ENCODE data around the gene TPST2. TPM values are rescaled to one million over a fixed set of nuclear protein-coding genes. Genes with fewer than 3 reads are reported as not detected.

Gene TPST2
- total and polyA plus RNA-seq, 2 donors (not counting 3 experiments of a cell fraction or from before 2014, with no cell fraction given) = 49.4 to 121 TPM

- Histone ChIP-seq H3K4me1 (ENCODE audit: control insufficient read depth, extremely low read depth, insufficient read depth, low read length) (no peaks in the 10 kb centered on the region), H3K27ac (ENCODE audit: insufficient read depth, low read depth, low read length) (no peak overlapping the region), H3K79me2 (ENCODE audit: control insufficient read depth, insufficient read depth, low read length) (no peaks in the 10 kb centered on the region), H3K9me3 (replicated peaks; ENCODE audit: control insufficient read depth, insufficient read depth, low read length) (no peaks in the 10 kb centered on the region), H3K4me2 (ENCODE audit: insufficient read depth, low read length) (no peak overlapping the region), H3K9ac (replicated peaks; ENCODE audit: extremely low read depth, insufficient read depth, low read length) (no peak overlapping the region), H3K4me3 (replicated peaks in 1 of 3; ENCODE audit: insufficient read depth in 1 of 3, low read depth in 1 of 3, low read length in 3 of 3) (no peak overlapping the region), H4K20me1 (replicated peaks; ENCODE audit: control insufficient read depth, extremely low read depth, insufficient read depth, low read length) (no peaks in the 10 kb centered on the region), H3K36me3 (ENCODE audit: control insufficient read depth in 2 of 2, extremely low read depth in 1 of 2, insufficient read depth in 2 of 2, low read length in 2 of 2) (peaks cover 0 to 14% of the 10 kb centered on the region in 2 experiments), H3K9me1 (replicated peaks; ENCODE audit: control insufficient read depth, extremely low read depth, insufficient read depth, low read length) (no peaks in the 10 kb centered on the region), H3K27me3 (ENCODE audit: control insufficient read depth in 2 of 2, insufficient read depth in 2 of 2, low read length in 2 of 2) (no peaks in the 10 kb centered on the region), H2AFZ (ENCODE audit: low read depth, low read length) (no peak overlapping the region)
- intact Hi-C loops (cut with micrococcal nuclease) = no loop called here
- FAIRE-seq (no peak), DNase-seq (ENCODE audit: low read depth, low spot score) (no peak)
- no peak for TF ChIP-seq POLR2AphosphoS5 (IDR thresholded peaks at IDR 0.05; ENCODE audit: insufficient read depth, low read depth, low read length)
- TF ChIP-seq MAX (IDR thresholded peaks at IDR 0.05; ENCODE audit: insufficient read depth, insufficient read length) = no peak
- no peak for TF ChIP-seq FOS (IDR thresholded peaks at IDR 0.05; ENCODE audit: borderline replicate concordance, insufficient read depth, low read length)
- TF ChIP-seq JUN (IDR thresholded peaks at IDR 0.05; ENCODE audit: borderline replicate concordance, insufficient read depth, insufficient read length, low read depth) = no peak
- no peak for TF ChIP-seq EZH2 (IDR thresholded peaks at IDR 0.05; ENCODE audit: borderline replicate concordance, low read depth, low read length, severe bottlenecking)
- CTCF ChIA-PET = interaction anchor here (1.3 kb wide), 1 partner anchor 138 kb away, joined by 3 read pairs; no protein-coding TSS in a partner anchor
- dilution Hi-C loops (cut with MboI; ENCODE audit: extremely low pct_ligation_motif_present, low sequenced_read_pairs) = no loop called here
- no TSS peak for BruUV-seq (replicated peaks)
- POLR2A ChIA-PET = no interaction called here
These were observed 62.1 kb downstream of the TPST2 start for GRCh38 chr22:26527574-26528465.

- Histone ChIP-seq H4K20me1 (replicated peaks; ENCODE audit: control insufficient read depth, extremely low read depth, insufficient read depth, low read length) (no peaks in the 10 kb centered on the region), H3K9ac (replicated peaks; ENCODE audit: extremely low read depth, insufficient read depth, low read length) (no peak overlapping the region), H2AFZ (ENCODE audit: low read depth, low read length) (no peak overlapping the region), H3K4me3 (replicated peaks in 1 of 3; ENCODE audit: insufficient read depth in 1 of 3, low read depth in 1 of 3, low read length in 3 of 3) (no peak overlapping the region), H3K27ac (ENCODE audit: insufficient read depth, low read depth, low read length) (no peak overlapping the region), H3K79me2 (ENCODE audit: control insufficient read depth, insufficient read depth, low read length) (no peaks in the 10 kb centered on the region), H3K4me1 (ENCODE audit: control insufficient read depth, extremely low read depth, insufficient read depth, low read length) (no peaks in the 10 kb centered on the region), H3K9me1 (replicated peaks; ENCODE audit: control insufficient read depth, extremely low read depth, insufficient read depth, low read length) (no peaks in the 10 kb centered on the region), H3K9me3 (replicated peaks; ENCODE audit: control insufficient read depth, insufficient read depth, low read length) (no peaks in the 10 kb centered on the region), H3K36me3 (ENCODE audit: control insufficient read depth in 2 of 2, extremely low read depth in 1 of 2, insufficient read depth in 2 of 2, low read length in 2 of 2) (peaks cover 0 to 14% of the 10 kb centered on the region in 2 experiments), H3K4me2 (ENCODE audit: insufficient read depth, low read length) (no peak overlapping the region), H3K27me3 (ENCODE audit: control insufficient read depth in 2 of 2, insufficient read depth in 2 of 2, low read length in 2 of 2) (no peaks in the 10 kb centered on the region)
- dilution Hi-C loops (cut with MboI; ENCODE audit: extremely low pct_ligation_motif_present, low sequenced_read_pairs) = no loop called here
- BruUV-seq (replicated peaks) = no TSS peak
- DNase-seq (ENCODE audit: low read depth, low spot score) = no peak
- CTCF ChIA-PET = no interaction called here
- intact Hi-C loops (cut with micrococcal nuclease) = no loop called here
- POLR2A ChIA-PET = no interaction called here
- TF ChIP-seq FOS (IDR thresholded peaks at IDR 0.05; ENCODE audit: borderline replicate concordance, insufficient read depth, low read length) = no peak
- TF ChIP-seq POLR2AphosphoS5 (IDR thresholded peaks at IDR 0.05; ENCODE audit: insufficient read depth, low read depth, low read length) = no peak
- no peak for TF ChIP-seq EZH2 (IDR thresholded peaks at IDR 0.05; ENCODE audit: borderline replicate concordance, low read depth, low read length, severe bottlenecking)
- TF ChIP-seq POLR2A (IDR thresholded peaks at IDR 0.05; ENCODE audit: low read depth, low read length) = no peak
- no peak for TF ChIP-seq MYC (IDR thresholded peaks at IDR 0.05; ENCODE audit: low read depth, low read length)
- TF ChIP-seq JUN (IDR thresholded peaks at IDR 0.05; ENCODE audit: borderline replicate concordance, insufficient read depth, insufficient read length, low read depth) = no peak
- no peak for TF ChIP-seq MAX (IDR thresholded peaks at IDR 0.05; ENCODE audit: insufficient read depth, insufficient read length)
- no peak for TF ChIP-seq CTCF (IDR thresholded peaks at IDR 0.05; ENCODE audit: extremely low read depth in 1 of 2, insufficient read depth in 1 of 2, low read depth in 1 of 2, low read length in 2 of 2)
- no peak for TF ChIP-seq GATA2 (IDR thresholded peaks at IDR 0.05; ENCODE audit: insufficient read depth, insufficient read length, low read depth, low read length)
- FAIRE-seq = no peak
These were observed 62.8 kb downstream of the TPST2 start for GRCh38 chr22:26527167-26527566.
